KG1 (cell line): ENCODE data around the gene REM1.
"Not testable (repeated sequence)": the region's sequence is repeated elsewhere in the genome, so short reads cannot be mapped to it uniquely, and the experiment has no call there.

ENCODE experiments used
- DNase-seq: peaks from one replicate; lab custom pipeline; 2025; lab: John Stamatoyannopoulos, UW

The REM1 gene, protein sequence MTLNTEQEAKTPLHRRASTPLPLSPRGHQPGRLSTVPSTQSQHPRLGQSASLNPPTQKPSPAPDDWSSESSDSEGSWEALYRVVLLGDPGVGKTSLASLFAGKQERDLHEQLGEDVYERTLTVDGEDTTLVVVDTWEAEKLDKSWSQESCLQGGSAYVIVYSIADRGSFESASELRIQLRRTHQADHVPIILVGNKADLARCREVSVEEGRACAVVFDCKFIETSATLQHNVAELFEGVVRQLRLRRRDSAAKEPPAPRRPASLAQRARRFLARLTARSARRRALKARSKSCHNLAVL

DNA sequence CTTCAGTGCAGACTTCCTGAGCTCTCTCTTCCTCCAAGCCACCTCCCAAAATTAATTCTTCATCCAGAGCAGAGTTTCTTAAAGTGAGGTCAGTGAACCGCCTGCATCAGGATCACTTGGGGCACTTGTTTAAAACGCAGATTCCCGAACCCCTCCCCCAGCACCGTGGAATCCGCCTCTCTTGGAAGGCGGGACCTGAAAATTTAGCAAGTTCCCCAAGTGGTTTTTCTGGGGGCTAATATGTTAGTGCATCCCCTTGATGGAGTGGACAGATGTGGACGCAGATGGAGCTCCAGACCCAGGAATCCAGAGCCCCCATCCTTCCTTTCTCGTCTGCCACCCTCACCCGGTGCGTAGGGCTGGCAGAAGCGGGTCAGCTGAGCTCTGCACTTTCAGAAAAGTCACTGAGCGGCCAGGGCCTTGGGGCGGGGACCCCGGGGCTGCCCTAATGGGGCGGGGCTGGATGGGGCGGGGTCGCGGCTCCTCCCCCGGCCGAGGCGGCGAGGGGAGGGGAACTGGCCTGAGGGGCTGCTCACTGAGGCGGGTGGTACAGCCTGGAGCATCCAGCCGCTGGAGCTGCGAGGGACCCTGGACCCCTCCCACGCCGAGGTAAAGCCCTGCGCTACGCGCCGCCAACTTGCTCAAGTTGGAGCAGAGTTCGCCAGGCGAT is at the start of gene REM1, which contains the start of gene DEFB124:
TSS of gene REM1 (plus strand) at position 531 of the 670 bp plus-strand sequence. CDS start 1,158 bp downstream, outside the sequence.
TSS of gene DEFB124 (minus strand) at position 370 of the 670 bp plus-strand sequence. CDS start 2,114 bp downstream, outside the sequence.
- no peak for DNase-seq

- DNase-seq = no peak
Observed at GRCh38 chr20:31425797-31426196, 49.3 kb upstream of the REM1 start.

- not testable (repeated sequence) for DNase-seq
Observed at GRCh38 chr20:31426891-31427551, 48.1 kb upstream of the REM1 start.

DNA sequence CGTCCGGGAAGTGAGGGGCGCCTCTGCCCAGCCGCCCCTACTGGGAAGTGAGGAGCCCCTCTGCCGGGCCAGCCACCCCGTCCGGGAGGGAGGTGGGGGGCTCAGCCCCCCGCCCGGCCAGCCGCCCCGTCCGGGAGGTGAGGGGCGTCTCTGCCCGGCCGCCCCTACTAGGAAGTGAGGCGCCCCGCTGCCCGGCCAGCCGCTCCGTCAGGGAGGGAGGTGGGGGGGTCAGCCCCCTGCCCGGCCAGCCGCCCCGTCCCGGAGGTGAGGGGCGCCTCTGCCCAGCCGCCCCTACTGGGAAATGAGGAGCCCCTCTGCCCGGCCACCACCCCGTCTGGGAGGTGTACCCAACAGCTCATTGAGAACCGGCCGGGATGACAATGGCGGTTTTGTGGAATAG is 47.5 kb upstream of the REM1 start:
- DNase-seq = not testable (repeated sequence)

DNA sequence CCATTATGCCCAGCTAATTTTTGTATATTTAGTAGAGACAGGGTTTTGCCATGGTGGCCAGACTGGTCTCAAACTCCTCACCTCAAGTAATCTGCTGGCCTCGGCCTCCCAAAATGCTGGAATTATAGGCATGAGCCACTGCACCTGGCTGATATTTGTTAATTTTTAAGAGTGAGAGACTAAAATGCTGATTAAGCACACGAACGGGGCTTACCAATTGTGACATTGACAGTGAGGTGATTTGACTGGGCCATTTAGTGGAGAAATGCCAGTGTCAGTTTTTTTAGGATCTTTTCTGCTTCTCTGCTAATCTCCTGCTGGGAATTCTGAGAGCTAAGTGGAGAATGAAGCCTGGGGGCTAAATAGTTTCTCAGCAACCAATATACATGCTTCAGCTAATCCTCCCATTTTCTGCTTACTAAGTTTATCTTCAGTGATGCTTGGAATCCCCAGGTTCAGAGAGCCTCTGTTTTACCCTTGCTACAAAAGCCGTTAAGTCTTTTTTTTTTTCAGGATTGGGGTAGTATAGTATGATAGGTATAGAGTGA is 44.4 kb upstream of the REM1 start:
- no peak for DNase-seq

- DNase-seq = no peak
Observed at GRCh38 chr20:31440012-31440659, 35.0 kb upstream of the REM1 start, which contains the start of gene DEFB123. DEFB123 (plus strand) TSS chr20:31440632; CDS start chr20:31440699, 67 bp downstream.

GRCh38 chr20:31446084-31446819 is 28.8 kb upstream of the REM1 start:
- no peak for DNase-seq

- no peak for DNase-seq
Observed at GRCh38 chr20:31449511-31450414, 25.3 kb upstream of the REM1 start.

DNA sequence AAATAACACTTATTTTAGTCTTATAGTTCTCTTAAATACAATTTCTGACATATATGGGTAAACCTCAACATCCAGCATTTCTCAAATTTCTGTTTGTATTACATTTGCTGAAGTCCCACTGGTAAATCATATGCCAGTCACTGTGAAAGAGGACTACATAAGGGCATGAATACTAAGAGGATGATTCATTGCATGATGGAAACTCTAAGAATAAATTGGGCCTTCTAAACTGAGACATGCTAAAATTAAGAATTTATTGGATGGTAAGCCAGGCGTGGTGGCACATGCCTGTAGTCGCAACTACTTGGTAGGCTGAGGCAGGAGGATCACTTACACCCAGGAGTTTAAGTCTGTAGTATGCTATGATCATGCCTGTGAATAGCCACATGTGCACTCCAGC is 22.5 kb upstream of the REM1 start:
- DNase-seq = no peak

DNA sequence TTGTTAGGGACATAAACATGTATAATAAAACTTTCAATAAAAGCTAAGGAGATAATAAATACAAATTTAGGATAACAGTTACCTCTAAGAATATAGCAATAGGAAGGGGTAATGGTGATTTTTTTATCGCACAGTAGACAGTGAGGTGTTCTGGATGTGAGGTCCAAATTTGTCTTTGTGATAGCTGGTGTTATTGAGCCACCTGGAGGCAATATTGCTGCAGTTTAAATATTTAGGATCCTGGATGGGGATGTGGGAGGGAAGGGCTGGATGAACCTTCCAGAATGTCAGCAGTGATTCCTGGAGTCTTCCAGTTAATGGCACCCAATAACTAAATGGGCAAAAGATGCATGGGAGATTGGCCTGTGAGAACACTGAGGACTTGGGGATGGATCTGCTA is 20.7 kb upstream of the REM1 start:
- no peak for DNase-seq

- not testable (repeated sequence) for DNase-seq
Observed at GRCh38 chr20:31470946-31471345, 4.1 kb upstream of the REM1 start.

GRCh38 chr20:31472395-31473330 is 2.4 kb upstream of the REM1 start:
- no peak for DNase-seq

- DNase-seq = no peak
Observed at GRCh38 chr20:31473331-31474096, 1.6 kb upstream of the REM1 start.

GRCh38 chr20:31474097-31474436 is 1.0 kb upstream of the REM1 start:
- DNase-seq = no peak

- DNase-seq = no peak
Observed at GRCh38 chr20:31475472-31476293, 595 bp downstream of the REM1 start.

DNA sequence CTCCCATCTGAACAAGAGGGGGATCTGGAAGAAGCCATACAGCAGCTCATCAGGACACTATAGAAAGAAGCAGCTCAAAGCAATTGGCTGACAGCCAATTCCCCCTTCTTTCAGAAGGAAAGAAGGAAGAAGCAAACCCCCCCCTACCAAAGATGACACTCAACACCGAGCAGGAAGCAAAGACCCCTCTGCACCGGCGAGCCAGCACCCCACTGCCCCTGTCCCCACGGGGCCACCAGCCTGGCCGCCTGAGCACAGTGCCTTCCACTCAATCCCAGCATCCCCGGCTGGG is 1.2 kb downstream of the REM1 start:
- no peak for DNase-seq

GRCh38 chr20:31476643-31477215 is 1.6 kb downstream of the REM1 start:
- DNase-seq = no peak
